HG03439 (cell line): ENCODE results near the gene SLC35B2.

Experiments used
- ATAC-seq: cut with Tn5 transposase; IDR thresholded peaks from one replicate; pipeline ENCODE4 v1.9.1; 2021; ENCODE audit warnings: mild to moderate bottlenecking, moderate library complexity; ENCODE audit not compliant: unreplicated experiment

Gene SLC35B2

DNA sequence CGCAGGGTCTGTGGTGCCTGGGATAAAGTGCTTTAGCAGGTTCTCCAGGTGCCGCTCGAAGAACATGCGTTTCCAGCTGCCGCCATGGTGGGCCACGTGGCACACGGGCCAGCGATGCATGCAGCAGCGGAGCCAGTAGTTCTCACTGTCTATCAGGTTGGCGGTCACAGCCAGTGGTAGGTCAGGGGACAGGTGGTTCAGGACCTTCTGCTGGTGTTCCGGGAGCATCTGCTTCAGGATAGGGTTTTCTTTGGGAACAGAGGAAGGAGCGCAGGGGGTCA is 28.9 kb upstream of the SLC35B2 start:
- no peak for ATAC-seq

GRCh38 chr6:44285552-44286284 is 28.4 kb upstream of the SLC35B2 start:
- ATAC-seq, result no peak

- ATAC-seq, result no peak
Measured at GRCh38 chr6:44284867-44285266, 27.5 kb upstream of the SLC35B2 start.

- ATAC-seq, result no peak
Measured at GRCh38 chr6:44284121-44284520, 26.8 kb upstream of the SLC35B2 start.

DNA sequence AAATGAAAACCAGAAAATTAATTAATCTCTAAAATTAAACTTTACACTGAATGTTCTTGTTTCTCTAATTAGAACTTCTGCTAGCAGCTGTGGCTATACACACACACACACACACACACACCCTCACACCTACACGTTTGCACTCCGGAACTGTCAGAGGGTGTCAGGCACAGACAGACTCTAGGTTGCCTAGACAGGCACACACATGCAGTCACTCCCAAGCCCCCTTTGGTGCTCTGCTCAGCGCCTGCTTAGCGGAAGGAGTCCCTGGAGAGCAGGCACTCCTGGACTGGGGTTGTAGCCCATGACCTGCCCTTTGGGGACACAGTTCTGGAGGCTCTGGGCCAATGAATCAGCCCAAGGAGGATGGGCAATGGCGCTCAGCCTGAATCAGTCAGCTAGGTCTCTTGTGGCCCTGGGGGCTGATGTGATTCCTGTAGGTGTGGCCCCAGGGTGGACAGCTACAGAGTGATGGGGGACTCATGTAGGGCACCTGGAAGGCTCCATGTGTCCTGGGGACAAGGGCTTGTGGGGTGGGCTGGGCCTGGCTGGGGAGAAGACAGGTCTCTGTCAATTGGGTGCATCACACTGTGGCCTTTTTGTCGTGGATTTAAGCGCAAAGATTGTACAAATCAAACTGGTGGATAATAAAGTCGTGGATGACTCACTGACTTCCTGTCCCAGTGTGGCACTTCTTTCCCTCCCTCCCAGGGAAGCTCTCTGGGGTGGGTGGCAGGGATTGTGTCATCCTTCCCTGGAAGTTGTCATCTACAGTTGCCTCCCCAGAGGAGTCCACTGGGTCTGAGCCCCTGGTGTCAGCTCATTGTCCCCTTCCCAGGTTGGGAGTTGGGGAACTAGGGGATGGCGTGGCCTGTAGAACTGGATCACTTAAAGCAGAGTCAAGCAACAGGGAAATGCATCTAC is 21.7 kb upstream of the SLC35B2 start:
- ATAC-seq, result no peak

DNA sequence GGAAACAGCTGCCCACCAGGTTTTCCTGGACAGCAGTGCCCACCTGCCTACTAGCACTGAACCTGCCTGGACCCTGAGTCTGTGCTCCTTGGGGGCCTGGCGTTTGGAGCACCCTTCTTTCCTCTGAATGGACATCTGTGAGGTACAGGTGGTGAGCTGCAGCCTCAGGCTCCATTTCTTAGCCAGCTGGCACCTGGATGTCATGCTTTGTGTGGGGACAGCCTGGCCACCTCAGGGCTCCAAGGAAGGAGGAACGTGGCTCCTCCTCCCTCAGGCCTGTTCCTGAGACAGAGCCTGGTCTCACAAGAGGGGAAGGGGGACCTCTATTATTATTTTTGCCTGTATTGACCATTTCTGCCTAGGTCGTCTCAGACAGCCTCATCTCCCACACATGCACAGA is 21.0 kb upstream of the SLC35B2 start:
- no peak for ATAC-seq

- ATAC-seq, result no peak
Measured at GRCh38 chr6:44277763-44278162, 20.4 kb upstream of the SLC35B2 start.

- ATAC-seq, result no peak
Measured at GRCh38 chr6:44276667-44277640, 19.6 kb upstream of the SLC35B2 start.

- no peak for ATAC-seq
Measured at GRCh38 chr6:44275749-44276648, 18.7 kb upstream of the SLC35B2 start.

DNA sequence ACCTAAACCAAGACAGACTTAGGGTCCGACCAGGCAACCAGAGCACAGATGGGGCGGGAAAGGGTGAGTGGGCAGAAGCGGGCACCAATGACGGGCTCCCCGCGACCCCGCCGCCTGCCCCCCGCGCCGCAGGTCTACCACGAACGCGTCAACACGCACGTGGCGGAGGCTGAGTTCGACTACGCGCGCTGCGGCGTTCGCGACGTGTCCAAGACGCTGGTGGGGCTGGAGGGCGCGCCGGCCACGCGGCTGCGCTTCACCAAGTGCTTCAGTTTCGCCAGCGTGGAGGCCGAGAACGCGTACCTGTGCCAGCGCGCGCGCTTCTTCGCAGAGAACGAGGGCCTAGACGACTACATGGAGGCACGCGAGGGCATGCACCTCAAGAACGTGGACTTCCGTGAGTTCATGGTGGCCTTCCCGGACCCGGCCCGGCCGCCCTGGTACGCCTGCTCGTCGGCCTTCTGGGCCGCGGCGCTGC is 18.0 kb upstream of the SLC35B2 start:
- ATAC-seq, result no peak

DNA sequence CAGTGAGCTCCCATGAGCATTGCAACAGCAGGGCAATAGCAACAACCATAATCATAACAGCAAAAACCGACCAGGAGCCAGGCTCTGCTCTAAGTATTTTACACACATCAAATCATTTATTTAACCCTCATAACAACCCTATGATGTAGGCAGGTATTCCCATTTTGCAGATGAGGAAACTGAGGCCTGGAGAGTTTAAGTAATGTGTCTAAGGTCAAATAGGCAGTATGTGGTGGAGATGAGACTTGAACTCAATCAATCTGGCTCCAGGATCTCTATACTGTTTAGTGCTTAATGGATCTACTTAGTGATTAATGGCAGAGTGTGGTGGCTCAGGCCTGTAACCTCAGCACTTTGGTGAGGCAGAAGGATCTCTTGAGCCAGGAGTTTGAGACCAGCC is 16.3 kb upstream of the SLC35B2 start:
- ATAC-seq, result no peak

GRCh38 chr6:44272999-44273566 is 15.8 kb upstream of the SLC35B2 start:
- no peak for ATAC-seq

DNA sequence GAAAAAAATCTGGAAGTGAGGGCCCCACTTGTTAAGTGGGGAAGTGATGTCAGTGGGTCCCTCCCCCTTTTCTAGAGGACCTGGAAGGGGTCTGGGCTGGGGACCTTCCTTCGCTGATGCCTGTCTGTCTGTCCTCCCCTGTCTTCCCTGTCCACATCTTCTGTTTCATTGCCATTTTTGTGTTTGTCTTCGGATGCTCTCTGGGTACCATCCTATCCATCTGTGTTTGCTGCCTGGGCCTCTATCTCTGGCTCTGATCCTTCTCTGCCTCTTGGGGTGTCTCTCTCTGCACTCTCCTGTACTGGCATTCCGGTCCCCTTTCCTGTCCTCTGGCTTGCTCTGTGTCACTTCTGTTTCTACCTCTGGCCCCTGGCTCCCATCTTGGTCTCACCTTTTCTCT is 15.2 kb upstream of the SLC35B2 start:
- no peak for ATAC-seq

- no peak for ATAC-seq
Measured at GRCh38 chr6:44271914-44272313, 14.6 kb upstream of the SLC35B2 start.

DNA sequence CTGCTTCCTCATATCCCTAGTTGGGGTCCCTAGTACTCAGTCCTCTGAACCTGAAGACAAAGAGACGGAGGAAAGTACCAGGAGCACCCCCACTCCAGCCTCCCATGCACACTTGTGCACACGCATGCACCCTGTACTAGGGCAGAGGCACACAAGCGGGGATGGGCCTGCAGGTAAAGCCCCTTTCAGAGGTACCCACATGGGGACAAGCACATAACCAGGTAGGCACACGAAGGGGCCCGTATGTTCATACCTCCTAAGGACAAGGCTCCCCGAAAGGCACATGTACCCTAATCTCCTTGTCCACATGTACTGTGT is 14.0 kb upstream of the SLC35B2 start:
- ATAC-seq, result no peak

DNA sequence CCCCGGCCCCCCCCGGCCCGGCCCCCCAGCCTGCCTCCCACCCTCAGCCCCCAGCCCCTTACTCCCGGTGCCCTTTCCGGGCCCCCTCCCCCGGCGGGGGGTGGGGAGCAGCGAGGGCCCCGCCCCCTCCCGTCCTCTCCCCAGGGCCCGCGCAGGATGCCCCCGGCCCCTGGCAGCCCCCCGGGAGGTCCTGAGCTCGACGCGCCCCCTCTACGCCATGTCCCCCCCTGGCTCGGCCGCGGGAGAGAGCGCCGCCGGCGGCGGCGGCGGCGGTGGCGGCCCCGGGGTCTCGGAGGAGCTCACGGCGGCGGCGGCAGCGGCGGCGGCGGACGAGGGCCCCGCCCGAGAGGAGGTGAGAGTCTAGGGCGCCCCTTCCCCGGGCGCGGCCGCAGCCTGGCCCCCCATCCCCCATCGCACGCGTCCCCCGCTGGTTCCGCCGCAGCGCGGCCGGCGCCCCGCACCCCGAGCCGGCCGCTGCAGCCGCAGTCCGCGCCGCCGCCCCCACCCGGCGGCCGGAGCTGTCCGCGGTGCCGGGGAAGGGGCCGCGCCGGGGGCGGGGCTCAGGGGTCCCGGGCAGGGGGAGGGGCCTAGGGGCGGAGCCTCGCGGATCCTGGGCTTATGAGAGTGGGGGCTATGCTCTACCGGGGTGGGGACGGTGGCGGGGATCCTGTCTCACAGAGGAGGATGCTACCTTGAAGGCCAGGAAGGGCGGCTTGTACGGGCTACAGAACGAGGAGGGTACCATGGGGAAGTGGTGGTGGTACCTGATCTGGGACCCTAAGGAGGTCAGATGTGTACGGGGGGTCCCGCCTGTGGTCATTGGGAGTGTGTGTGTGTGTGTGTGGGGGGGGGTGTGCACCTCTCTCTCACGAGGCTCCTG is 13.4 kb upstream of the SLC35B2 start:
- ATAC-seq, result no peak

DNA sequence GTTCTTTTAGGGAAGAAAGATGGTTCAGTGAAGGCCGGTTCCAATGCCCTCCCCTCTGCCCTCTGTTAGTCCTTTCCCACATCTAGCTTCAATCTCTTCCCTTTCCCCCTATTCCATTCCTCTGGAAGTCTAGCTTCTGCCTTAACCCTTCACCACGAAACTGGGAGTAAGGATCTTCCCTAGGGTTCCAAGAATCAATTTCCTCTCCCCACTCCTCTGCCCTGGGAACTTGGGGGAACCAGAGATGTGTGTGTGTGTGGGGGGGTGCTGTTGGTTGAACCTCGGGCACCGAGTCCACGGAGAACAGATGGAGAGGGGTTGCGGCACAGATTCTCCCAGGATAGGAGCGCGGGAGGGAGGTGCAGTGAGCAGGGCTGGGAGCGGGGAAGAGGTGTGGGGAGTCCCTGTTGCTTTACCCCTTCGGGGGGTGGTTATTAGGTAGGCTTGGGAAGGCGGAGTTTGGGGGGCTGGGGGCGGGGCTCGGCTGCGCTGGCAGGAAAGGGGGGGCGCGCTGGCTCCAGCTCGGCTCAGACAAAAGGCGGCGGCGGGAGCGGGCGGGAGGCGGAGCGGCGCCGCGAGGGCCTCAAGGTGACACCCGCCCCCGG is 12.7 kb upstream of the SLC35B2 start, which contains the start of gene TMEM151B:
TSS of gene TMEM151B (plus strand) at position 530 of the 605 bp plus-strand sequence. CDS start 293 bp downstream, outside the sequence.
- ATAC-seq, result no peak

- ATAC-seq, result no peak
Measured at GRCh38 chr6:44269178-44269920, 12.0 kb upstream of the SLC35B2 start.
